HG03175 (cell line): ENCODE measurements around the gene ALDH1A1.

Experiments used
- ATAC-seq: cut with Tn5 transposase; IDR thresholded peaks from one replicate; pipeline ENCODE4 v1.9.1; 2021; ENCODE audit warnings: mild to moderate bottlenecking, moderate library complexity; ENCODE audit not compliant: unreplicated experiment

The ALDH1A1 gene

GRCh38 chr9:72898784-72899733, 53.8 kb downstream of the ALDH1A1 start:
- ATAC-seq: no peak

GRCh38 chr9:72898360-72898759, 54.5 kb downstream of the ALDH1A1 start:
- no peak for ATAC-seq

DNA sequence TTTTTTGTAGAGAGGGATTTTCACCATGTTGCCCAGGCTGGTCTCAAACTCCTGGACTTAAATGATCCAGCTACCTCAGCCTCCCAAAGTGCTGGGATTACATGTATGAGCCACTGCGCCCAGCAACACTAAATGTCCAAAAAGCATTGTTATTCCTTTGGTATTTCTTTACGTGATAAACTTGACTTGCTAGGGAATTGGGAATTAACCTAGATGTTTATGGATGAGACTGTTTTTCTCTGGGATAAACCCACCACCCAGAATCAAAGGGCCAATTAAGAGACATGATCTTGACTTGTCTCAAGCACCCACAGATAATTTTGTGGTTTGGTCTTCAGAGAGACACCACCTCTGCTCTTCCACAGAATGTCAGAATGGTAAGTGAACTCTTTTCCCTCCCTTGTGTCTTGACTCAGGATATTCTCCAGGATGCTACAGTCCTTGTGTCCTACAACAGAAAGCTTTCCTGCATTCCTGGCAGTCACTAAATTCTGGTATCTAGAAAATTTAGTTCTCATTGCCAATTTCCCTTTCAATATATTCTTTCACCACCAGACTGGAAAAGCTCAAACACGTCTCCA, 55.7 kb downstream of the ALDH1A1 start:
- ATAC-seq: no peak

DNA sequence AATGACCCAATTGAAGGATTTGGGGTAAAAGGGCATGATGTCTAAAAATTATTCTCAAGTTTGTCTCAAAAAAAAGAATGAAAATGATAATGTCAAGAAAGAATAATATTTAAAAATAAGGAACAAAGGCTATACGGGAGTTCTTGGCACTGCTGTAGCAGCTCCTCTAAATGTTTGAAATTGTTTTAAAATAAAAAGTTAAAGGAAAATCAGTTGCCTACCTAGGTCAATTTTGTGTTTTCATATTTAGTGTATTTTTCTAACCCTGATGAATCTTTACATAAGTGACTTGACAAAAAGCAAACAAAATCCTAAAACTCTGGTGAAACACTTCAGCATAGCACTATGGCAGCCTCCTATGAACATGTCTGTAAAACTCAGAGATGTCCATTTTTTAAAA, 56.4 kb downstream of the ALDH1A1 start:
- ATAC-seq: no peak

- ATAC-seq: no peak
Measured at GRCh38 chr9:72895122-72895521, 57.7 kb downstream of the ALDH1A1 start.

GRCh38 chr9:72894342-72894741, 58.5 kb downstream of the ALDH1A1 start:
- ATAC-seq: no peak

GRCh38 chr9:72893437-72893836, 59.4 kb downstream of the ALDH1A1 start:
- ATAC-seq: no peak

- no peak for ATAC-seq
Measured at GRCh38 chr9:72891043-72891442, 61.8 kb downstream of the ALDH1A1 start.

DNA sequence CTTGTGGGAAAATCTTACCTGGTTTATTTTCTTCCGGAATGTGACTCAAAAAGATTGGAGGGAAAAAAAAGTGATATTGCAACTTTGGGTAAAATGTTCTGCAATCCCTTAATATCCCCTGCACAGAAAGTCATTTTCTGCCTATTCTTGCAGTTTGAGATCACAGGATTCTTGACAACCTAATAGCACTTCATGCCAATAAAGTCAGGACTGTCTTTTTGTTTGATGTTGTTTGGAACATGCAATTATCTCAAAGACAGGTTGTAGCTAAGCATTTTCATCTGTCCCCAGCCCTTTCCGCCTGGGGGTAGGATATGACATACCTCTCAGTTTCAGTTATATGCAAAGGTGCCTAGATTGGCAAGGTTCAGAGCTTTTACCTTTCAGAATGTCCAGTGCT, 63.9 kb downstream of the ALDH1A1 start:
- ATAC-seq: no peak

GRCh38 chr9:72888067-72888466, 64.8 kb downstream of the ALDH1A1 start:
- no peak for ATAC-seq

- ATAC-seq: no peak
Measured at GRCh38 chr9:72886386-72886785, 66.5 kb downstream of the ALDH1A1 start.

DNA sequence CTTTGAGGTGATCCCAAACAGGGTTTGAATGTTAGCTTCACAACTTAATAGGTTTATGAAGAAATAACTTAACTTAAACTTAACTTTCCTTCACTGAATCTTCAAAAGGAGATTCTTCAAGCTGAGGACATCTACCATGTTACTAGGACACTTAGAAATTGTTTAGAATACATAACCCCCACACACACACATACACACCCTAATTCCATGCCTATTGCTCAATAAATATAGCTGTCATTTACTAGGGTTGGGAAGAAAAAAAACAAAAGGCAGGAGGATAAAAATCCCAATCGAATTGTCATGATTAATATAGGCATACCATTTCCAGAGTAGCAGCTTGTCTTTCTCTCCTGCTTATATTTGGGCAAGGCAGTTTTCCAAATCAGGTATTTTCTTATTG, 68.3 kb downstream of the ALDH1A1 start:
- no peak for ATAC-seq

- no peak for ATAC-seq
Measured at GRCh38 chr9:72883875-72884274, 69.0 kb downstream of the ALDH1A1 start.

DNA sequence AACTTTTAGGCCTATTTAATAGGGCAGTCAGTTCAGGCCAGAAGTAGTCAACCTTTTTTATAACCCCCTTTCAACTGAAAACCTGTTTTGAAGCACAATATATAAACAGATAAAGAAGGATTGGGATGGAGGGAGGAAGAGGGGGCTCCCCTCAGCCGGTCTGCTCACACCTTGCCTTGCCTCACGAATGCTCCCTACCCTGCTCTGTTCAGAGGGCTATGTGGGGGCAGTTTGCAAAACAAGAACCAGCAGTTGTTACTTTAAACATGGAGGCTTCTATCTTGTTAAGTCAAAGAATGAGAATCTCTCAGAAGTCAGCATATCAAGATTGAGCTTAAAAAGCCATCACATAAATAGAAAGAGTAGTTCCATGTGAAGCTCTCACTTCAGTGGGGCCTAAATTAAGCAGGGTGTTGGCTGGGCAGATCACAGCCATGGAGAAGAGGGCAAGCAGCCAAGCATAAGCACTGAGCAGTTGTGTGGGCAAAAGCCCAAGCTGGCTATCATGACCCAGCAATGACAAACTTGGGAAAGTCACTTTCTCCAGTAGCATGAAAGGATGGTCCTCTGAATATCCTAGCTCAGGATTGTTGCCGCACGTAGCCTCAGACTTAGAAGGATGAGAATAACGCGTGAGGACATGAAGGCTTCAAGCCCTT, 70.6 kb downstream of the ALDH1A1 start:
- ATAC-seq: no peak

DNA sequence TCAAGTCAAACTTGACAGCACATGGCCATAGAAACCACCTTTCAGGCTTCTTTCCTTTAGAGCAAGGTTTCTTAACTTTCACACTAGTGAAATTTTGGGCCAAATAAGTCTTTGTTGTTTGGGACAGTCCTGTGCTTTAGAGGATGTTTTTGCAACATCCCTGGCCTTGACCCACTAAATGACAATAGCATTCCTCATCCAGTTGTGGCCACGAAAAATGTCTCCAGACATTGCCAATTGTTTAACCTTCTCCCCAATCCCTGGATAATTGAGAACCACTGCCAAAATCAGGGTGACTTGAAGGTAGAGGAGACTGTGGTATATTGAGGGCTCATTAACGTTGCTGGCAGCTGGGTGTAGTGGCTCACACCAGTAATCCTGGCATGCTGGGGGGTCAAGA, 72.0 kb downstream of the ALDH1A1 start:
- no peak for ATAC-seq

DNA sequence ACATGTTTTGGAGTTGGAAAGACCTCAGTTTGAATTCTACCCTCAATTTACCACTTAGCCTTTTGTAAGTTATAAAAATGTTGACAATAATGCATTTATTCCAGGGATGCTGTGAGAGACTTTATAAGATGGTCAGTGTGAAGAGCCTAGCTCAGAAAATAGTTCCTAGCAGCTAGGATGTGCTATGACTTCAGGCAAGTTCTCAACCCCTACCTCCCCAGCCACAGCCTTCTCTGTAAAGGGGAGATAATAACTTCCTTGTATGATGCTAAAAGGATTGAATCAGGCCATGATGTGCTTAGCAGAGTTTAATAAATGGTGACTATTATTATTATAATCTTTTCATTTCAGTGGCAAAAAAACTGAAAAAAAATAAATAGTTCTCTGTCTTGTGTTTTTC, 77.6 kb downstream of the ALDH1A1 start:
- ATAC-seq: no peak

GRCh38 chr9:72874344-72874743, 78.5 kb downstream of the ALDH1A1 start:
- ATAC-seq: no peak

DNA sequence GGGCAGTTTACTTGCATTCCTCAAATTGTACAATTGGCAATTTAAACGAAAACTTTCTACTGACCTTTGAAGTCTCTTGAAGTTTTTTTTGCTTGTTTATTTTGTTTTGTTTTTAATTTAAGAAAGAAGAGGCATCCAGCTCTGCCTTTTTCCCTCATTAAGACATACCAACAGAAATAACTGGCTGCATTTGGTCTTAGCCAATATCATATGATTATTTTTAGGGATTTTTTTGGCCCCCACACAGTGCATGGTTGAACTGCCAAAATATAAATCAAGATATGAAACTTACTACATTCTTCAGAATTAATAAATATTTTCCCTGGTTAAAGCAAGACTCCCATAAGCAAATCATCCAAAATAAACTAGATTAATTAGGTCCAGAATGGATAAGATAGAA, 79.4 kb downstream of the ALDH1A1 start:
- ATAC-seq: no peak

- ATAC-seq: no peak
Measured at GRCh38 chr9:72872718-72873117, 80.1 kb downstream of the ALDH1A1 start.

DNA sequence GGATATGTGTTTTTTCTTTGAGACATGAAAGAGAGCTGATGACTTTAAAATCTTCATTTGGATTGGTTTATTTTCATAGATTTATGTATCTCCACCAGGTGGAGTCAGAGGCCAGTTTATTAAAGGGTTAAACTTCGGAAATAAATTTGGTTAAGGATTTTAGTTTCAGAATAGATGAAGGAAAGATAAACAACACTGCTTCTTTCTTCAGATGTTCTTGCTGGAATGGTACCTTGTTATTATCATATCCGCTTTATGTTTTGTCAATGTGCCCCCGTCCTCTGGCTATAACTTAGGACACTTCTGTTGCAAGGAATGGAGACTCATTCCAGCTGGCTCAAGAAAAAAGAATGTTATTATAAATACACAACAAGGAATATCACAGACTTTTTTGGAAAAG, 81.2 kb downstream of the ALDH1A1 start:
- ATAC-seq: no peak

DNA sequence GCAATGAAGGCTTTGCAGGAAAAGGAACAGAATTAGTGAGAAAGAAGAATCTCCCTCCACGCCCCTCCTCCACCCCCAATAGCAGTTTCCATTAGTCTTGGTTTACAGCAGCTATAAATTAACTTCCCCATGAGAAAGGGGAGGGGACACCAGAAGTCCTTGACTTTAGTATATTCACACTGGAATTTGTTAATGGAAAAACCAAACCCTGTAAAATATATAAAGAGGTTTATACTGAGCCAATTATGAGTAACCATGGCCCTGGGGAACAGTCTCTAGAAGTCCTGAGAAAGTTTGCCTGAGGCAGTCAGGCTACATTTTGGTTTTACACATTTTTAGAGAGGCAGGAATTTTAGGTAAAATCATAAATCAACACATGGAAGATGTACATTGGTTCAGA, 88.5 kb downstream of the ALDH1A1 start:
- ATAC-seq: no peak
